Sigmoid colon (tissue), 4 donors: Measurements from ENCODE around the gene SCTR.

Experiments used
- POLR2A ChIP-seq, 2 donors: fragments of 450-650 bp; IDR thresholded peaks; one replicate each; pipeline ENCODE4 v1.6.1; 2016; ENCODE audit warnings: antibody characterized with exemption in 2 of 2, mild to moderate bottlenecking in 2 of 2, moderate library complexity in 2 of 2
- POLR2AphosphoS5 ChIP-seq, 4 donors: sonication (generic); formaldehyde crosslinking; IDR thresholded peaks; one replicate each; pipeline ENCODE4 v1.6.1; 2017; ENCODE audit warnings: antibody characterized with exemption in 4 of 4
- TF ChIP-seq, protein P1 (sequence below), 4 experiments: fragments of 450-650 bp in 3 of 4; fragments of 200-600 bp in 1 of 4; IDR thresholded peaks; one replicate each; pipeline ENCODE4 v1.5.1; 2016 to 2019; ENCODE audit warnings: antibody characterized with exemption in 4 of 4, mild to moderate bottlenecking in 3 of 4, moderate library complexity in 2 of 4

DNA sequence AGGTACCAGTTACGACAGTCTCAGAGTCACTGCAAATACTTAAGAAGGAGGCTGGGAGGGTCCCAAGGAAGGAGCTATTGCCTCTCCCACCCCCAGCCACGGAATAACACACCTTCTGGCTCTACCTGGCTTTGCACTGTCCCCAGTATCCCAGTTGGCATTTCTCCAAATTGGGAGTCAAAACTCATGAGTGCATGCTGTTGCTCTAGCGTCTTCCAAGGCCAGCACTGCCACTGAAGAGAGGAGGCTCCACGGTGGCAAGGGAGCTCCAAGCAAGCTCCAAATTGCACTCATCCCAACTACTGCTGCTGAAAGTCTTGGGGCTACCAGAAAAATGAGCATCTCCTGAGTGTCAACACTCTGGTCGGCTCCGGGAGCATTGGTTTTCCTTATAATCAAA is 1.6 kb downstream of the SCTR start:
- TF ChIP-seq, protein P1, sequence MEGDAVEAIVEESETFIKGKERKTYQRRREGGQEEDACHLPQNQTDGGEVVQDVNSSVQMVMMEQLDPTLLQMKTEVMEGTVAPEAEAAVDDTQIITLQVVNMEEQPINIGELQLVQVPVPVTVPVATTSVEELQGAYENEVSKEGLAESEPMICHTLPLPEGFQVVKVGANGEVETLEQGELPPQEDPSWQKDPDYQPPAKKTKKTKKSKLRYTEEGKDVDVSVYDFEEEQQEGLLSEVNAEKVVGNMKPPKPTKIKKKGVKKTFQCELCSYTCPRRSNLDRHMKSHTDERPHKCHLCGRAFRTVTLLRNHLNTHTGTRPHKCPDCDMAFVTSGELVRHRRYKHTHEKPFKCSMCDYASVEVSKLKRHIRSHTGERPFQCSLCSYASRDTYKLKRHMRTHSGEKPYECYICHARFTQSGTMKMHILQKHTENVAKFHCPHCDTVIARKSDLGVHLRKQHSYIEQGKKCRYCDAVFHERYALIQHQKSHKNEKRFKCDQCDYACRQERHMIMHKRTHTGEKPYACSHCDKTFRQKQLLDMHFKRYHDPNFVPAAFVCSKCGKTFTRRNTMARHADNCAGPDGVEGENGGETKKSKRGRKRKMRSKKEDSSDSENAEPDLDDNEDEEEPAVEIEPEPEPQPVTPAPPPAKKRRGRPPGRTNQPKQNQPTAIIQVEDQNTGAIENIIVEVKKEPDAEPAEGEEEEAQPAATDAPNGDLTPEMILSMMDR (IDR thresholded peaks at IDR 0.05), result no peak
- TF ChIP-seq POLR2AphosphoS5 (IDR thresholded peaks at IDR 0.05) (no peak), POLR2A (IDR thresholded peaks at IDR 0.05) (no peak)
